Measurements from ENCODE around the gene BGLAP. TPM values are rescaled to one million over a fixed set of nuclear protein-coding genes. Genes with fewer than 3 reads are reported as not detected.

BGLAP gene
- total RNA-seq, 1 experiment from 2014 or later, result 1.4 TPM

- DNase-seq (ENCODE audit: low read depth, low spot score) (no peak), ATAC-seq (0 out of 2 replicates have a peak, but pooled peaks have one; percentile 36)
- Histone ChIP-seq H3K4me3 (replicated peaks in 1 of 2; ENCODE audit: low read depth in 1 of 2, low read length in 2 of 2) (no peak overlapping the region), H3K79me2 (ENCODE audit: insufficient read depth, low read length) (peaks cover 11% of the 10 kb centered on the region; the same call in 1 of the 2 replicates), H2AFZ (ENCODE audit: low read depth, low read length, poor library complexity, severe bottlenecking) (no peak overlapping the region), H3K9me3 (ENCODE audit: control insufficient read depth in 1 of 2, insufficient read depth in 1 of 2, low read depth in 1 of 2, low read length in 2 of 2) (no peaks in the 10 kb centered on the region), H4K20me1 (ENCODE audit: insufficient read depth) (no peaks in the 10 kb centered on the region; the same call in 1 of the 2 replicates), H3K4me2 (ENCODE audit: low read length) (no peak overlapping the region), H3K4me1 (ENCODE audit: control insufficient read depth in 1 of 2, insufficient read depth in 2 of 2, low read length in 2 of 2) (peaks cover 0 to 16% of the 10 kb centered on the region in 2 experiments; a peak in 2 of 4 replicates), H3K27me3 (ENCODE audit: insufficient read depth, low read length) (no peaks in the 10 kb centered on the region), H3K9me2 (ENCODE audit: insufficient read depth) (no peaks in the 10 kb centered on the region), H3K27ac (ENCODE audit: low read depth, low read length) (no peak overlapping the region), H3K36me3 (ENCODE audit: control insufficient read depth in 1 of 2, insufficient read depth in 2 of 2, low read length in 2 of 2) (peaks cover 66% of the 10 kb centered on the region in 2 experiments), H3K9ac (ENCODE audit: low read length) (no peak overlapping the region)
- ChIA-PET RAD21 (ENCODE audit: low non-redundant PET in 1 of 2, low total read pairs in 2 of 2, uncharacterized antibody in 2 of 2, unreplicated experiment in 2 of 2) (no interaction called here), POLR2A (no interaction called here), CTCF (interaction anchor here (0.9 kb wide), 1 partner anchor 9 kb away, joined by 3 read pairs; no protein-coding TSS in a partner anchor)
- TF ChIP-seq SIN3A (IDR thresholded peaks at IDR 0.05; ENCODE audit: low read depth), result no peak
- no peak for TF ChIP-seq YY1 (IDR thresholded peaks at IDR 0.05; ENCODE audit: extremely low read depth, insufficient replicate concordance, low read depth, low read length)
- peak in 2 of 3 experiments; percentile 13 to 24; a peak in 2 of 6 replicates for TF ChIP-seq CTCF (IDR thresholded peaks at IDR 0.05 in 2 of 3, conservative IDR thresholded peaks at IDR 0.05 in 1 of 3; ENCODE audit: borderline replicate concordance in 1 of 3, insufficient read depth in 1 of 3, low read depth in 2 of 3, low read length in 2 of 3)
- no peak for TF ChIP-seq EZH2 (IDR thresholded peaks at IDR 0.05)
- intact Hi-C loops (cut with micrococcal nuclease), result no loop called here
- no TSS peak for BruUV-seq (replicated peaks)
Observed at GRCh38 chr1:156259805-156260204, 17.8 kb downstream of the BGLAP start.

GRCh38 chr1:156260896-156261295 is 18.9 kb downstream of the BGLAP start:
- DNase-seq (ENCODE audit: low read depth, low spot score), result no peak
- RAD21 ChIA-PET (ENCODE audit: low non-redundant PET in 1 of 2, low total read pairs in 2 of 2, uncharacterized antibody in 2 of 2, unreplicated experiment in 2 of 2), result no interaction called here
- POLR2A ChIA-PET, result no interaction called here
- no peaks in the 10 kb centered on the region for H3K9me3 ChIP-seq (ENCODE audit: control insufficient read depth in 1 of 2, insufficient read depth in 1 of 2, low read depth in 1 of 2, low read length in 2 of 2)
- H3K9me2 ChIP-seq (ENCODE audit: insufficient read depth), result no peaks in the 10 kb centered on the region
- BruUV-seq (replicated peaks), result no TSS peak
- no peak overlapping the region for H3K4me2 ChIP-seq (ENCODE audit: low read length)
- H3K27ac ChIP-seq (ENCODE audit: low read depth, low read length), result no peak overlapping the region
- H3K79me2 ChIP-seq (ENCODE audit: insufficient read depth, low read length), result peaks cover 11% of the 10 kb centered on the region; the same call in 1 of the 2 replicates
- H3K4me1 ChIP-seq (ENCODE audit: control insufficient read depth in 1 of 2, insufficient read depth in 2 of 2, low read length in 2 of 2), result peaks cover 0 to 16% of the 10 kb centered on the region in 2 experiments; a peak in 2 of 4 replicates
- no peaks in the 10 kb centered on the region; the same call in 1 of the 2 replicates for H4K20me1 ChIP-seq (ENCODE audit: insufficient read depth)
- ATAC-seq, result no peak
- no peak overlapping the region for H3K4me3 ChIP-seq (replicated peaks in 1 of 2; ENCODE audit: low read depth in 1 of 2, low read length in 2 of 2)
- TF ChIP-seq ELF1 (IDR thresholded peaks at IDR 0.05; ENCODE audit: borderline replicate concordance, low read depth) (no peak), TCF7L2 (IDR thresholded peaks at IDR 0.05; ENCODE audit: borderline replicate concordance, extremely low read depth, insufficient read depth, insufficient read length) (no peak), POLR2AphosphoS5 (IDR thresholded peaks at IDR 0.05; ENCODE audit: low read depth, low read length) (no peak), FOSL1 (IDR thresholded peaks at IDR 0.05; ENCODE audit: low read depth) (no peak), EZH2 (IDR thresholded peaks at IDR 0.05) (no peak), JUND (IDR thresholded peaks at IDR 0.05) (no peak), ZBTB33 (IDR thresholded peaks at IDR 0.05; ENCODE audit: extremely low read depth, insufficient replicate concordance, low read length) (no peak)
- intact Hi-C loops (cut with micrococcal nuclease), result no loop called here
- no peak overlapping the region for H3K9ac ChIP-seq (ENCODE audit: low read length)
- H3K36me3 ChIP-seq (ENCODE audit: control insufficient read depth in 1 of 2, insufficient read depth in 2 of 2, low read length in 2 of 2), result peaks cover 68 to 73% of the 10 kb centered on the region in 2 experiments
- no peaks in the 10 kb centered on the region for H3K27me3 ChIP-seq (ENCODE audit: insufficient read depth, low read length)
- CTCF ChIA-PET, result no interaction called here
- no peak overlapping the region for H2AFZ ChIP-seq (ENCODE audit: low read depth, low read length, poor library complexity, severe bottlenecking)
